ENCODE results near the gene GOLPH3.

The GOLPH3 gene

GRCh38 chr5:32158679-32158975, 15.5 kb downstream of the GOLPH3 start:
- H3K4me3 ChIP-seq (ENCODE audit: low read depth, low read length) = no peak overlapping the region
- DNase-seq (ENCODE audit: low read depth) = no peak

GRCh38 chr5:32157078-32157477, 17.0 kb downstream of the GOLPH3 start:
- no peak for DNase-seq (ENCODE audit: low read depth)
- no peak overlapping the region for H3K4me3 ChIP-seq (ENCODE audit: low read depth, low read length)
- TF ChIP-seq MYC (IDR thresholded peaks at IDR 0.05; ENCODE audit: low read depth, low read length) = no peak
- no peak for TF ChIP-seq MAX (IDR thresholded peaks at IDR 0.05; ENCODE audit: low read depth, low read length)
- TF ChIP-seq CTCF (IDR thresholded peaks at IDR 0.05; ENCODE audit: low read depth, low read length) = no peak
- TF ChIP-seq POLR2A (IDR thresholded peaks at IDR 0.05; ENCODE audit: extremely low read depth, insufficient read length) = no peak

More at GRCh38 chr5:32158679-32158975, 15.5 kb downstream of the GOLPH3 start:
- no peak for TF ChIP-seq MYC (IDR thresholded peaks at IDR 0.05; ENCODE audit: low read depth, low read length)
- TF ChIP-seq MAX (IDR thresholded peaks at IDR 0.05; ENCODE audit: low read depth, low read length) = no peak
- TF ChIP-seq POLR2A (IDR thresholded peaks at IDR 0.05; ENCODE audit: extremely low read depth, insufficient read length) = no peak
- TF ChIP-seq CTCF (IDR thresholded peaks at IDR 0.05; ENCODE audit: low read depth, low read length) = no peak

GRCh38 chr5:32156635-32157034, 17.5 kb downstream of the GOLPH3 start:
- TF ChIP-seq MAX (IDR thresholded peaks at IDR 0.05; ENCODE audit: low read depth, low read length) (no peak), MYC (IDR thresholded peaks at IDR 0.05; ENCODE audit: low read depth, low read length) (no peak), CTCF (IDR thresholded peaks at IDR 0.05; ENCODE audit: low read depth, low read length) (no peak), POLR2A (IDR thresholded peaks at IDR 0.05; ENCODE audit: extremely low read depth, insufficient read length) (no peak)
- no peak overlapping the region for H3K4me3 ChIP-seq (ENCODE audit: low read depth, low read length)
- no peak for DNase-seq (ENCODE audit: low read depth)

- no peak for DNase-seq (ENCODE audit: low read depth)
- TF ChIP-seq MYC (IDR thresholded peaks at IDR 0.05; ENCODE audit: low read depth, low read length) (no peak), MAX (IDR thresholded peaks at IDR 0.05; ENCODE audit: low read depth, low read length) (no peak), CTCF (IDR thresholded peaks at IDR 0.05; ENCODE audit: low read depth, low read length) (no peak), POLR2A (IDR thresholded peaks at IDR 0.05; ENCODE audit: extremely low read depth, insufficient read length) (no peak)
- no peak overlapping the region for H3K4me3 ChIP-seq (ENCODE audit: low read depth, low read length)
Measured at GRCh38 chr5:32155211-32155610, 18.9 kb downstream of the GOLPH3 start.

GRCh38 chr5:32153723-32154122, 20.4 kb downstream of the GOLPH3 start:
- TF ChIP-seq CTCF (IDR thresholded peaks at IDR 0.05; ENCODE audit: low read depth, low read length) (no peak), POLR2A (IDR thresholded peaks at IDR 0.05; ENCODE audit: extremely low read depth, insufficient read length) (no peak), MAX (IDR thresholded peaks at IDR 0.05; ENCODE audit: low read depth, low read length) (no peak), MYC (IDR thresholded peaks at IDR 0.05; ENCODE audit: low read depth, low read length) (no peak)
- DNase-seq (ENCODE audit: low read depth) = no peak
- no peak overlapping the region for H3K4me3 ChIP-seq (ENCODE audit: low read depth, low read length)

- no peak for DNase-seq (ENCODE audit: low read depth)
- no peak overlapping the region for H3K4me3 ChIP-seq (ENCODE audit: low read depth, low read length)
- TF ChIP-seq CTCF (IDR thresholded peaks at IDR 0.05; ENCODE audit: low read depth, low read length) (no peak), POLR2A (IDR thresholded peaks at IDR 0.05; ENCODE audit: extremely low read depth, insufficient read length) (no peak), MYC (IDR thresholded peaks at IDR 0.05; ENCODE audit: low read depth, low read length) (no peak), MAX (IDR thresholded peaks at IDR 0.05; ENCODE audit: low read depth, low read length) (no peak)
Measured at GRCh38 chr5:32151198-32151597, 22.9 kb downstream of the GOLPH3 start.
